Ishikawa (cell line): Measurements from ENCODE around the gene RASAL3.

Experiments used
- CEBPB ChIP-seq: IDR thresholded peaks from 2 replicates; pipeline ENCODE4 v1.6.1; 2012
- CREB1 ChIP-seq: IDR thresholded peaks from 2 replicates; pipeline ENCODE4 v1.6.1; 2012; ENCODE audit warnings: low read depth
- EGR1 ChIP-seq: IDR thresholded peaks from 2 replicates; pipeline ENCODE4 v1.6.1; 2012
- EP300 ChIP-seq: IDR thresholded peaks from 2 replicates; pipeline ENCODE4 v1.6.1; 2012; ENCODE audit warnings: borderline replicate concordance
- FOXM1 ChIP-seq: IDR thresholded peaks from 2 replicates; pipeline ENCODE4 v1.6.1; 2012; ENCODE audit warnings: low read depth, borderline replicate concordance
- MAX ChIP-seq: IDR thresholded peaks from 2 replicates; pipeline ENCODE4 v1.6.1; 2012
- NFIC ChIP-seq: IDR thresholded peaks from 2 replicates; pipeline ENCODE4 v1.6.1; 2012
- RAD21 ChIP-seq: IDR thresholded peaks from 2 replicates; pipeline ENCODE4 v1.6.1; 2012; ENCODE audit warnings: low read depth
- REST ChIP-seq: IDR thresholded peaks from 2 replicates; pipeline ENCODE4 v1.6.1; 2012; ENCODE audit warnings: low read depth, mild to moderate bottlenecking
- TAF1 ChIP-seq: IDR thresholded peaks from 2 replicates; pipeline ENCODE4 v1.6.1; 2012; ENCODE audit warnings: low read depth, mild to moderate bottlenecking
- TCF12 ChIP-seq: IDR thresholded peaks from 2 replicates; pipeline ENCODE4 v1.6.1; 2012; ENCODE audit warnings: low read depth
- TEAD4 ChIP-seq: IDR thresholded peaks from 2 replicates; pipeline ENCODE4 v1.6.1; 2012
- USF1 ChIP-seq: IDR thresholded peaks from 2 replicates; pipeline ENCODE4 v1.6.1; 2012
- YY1 ChIP-seq: IDR thresholded peaks from 2 replicates; pipeline ENCODE4 v1.6.1; 2012; ENCODE audit warnings: low read depth

GRCh38 chr19:15456441-15456840 is 7.9 kb downstream of the RASAL3 start:
- TF ChIP-seq TAF1 (no peak), EP300 (no peak), MAX (no peak), TCF12 (no peak), REST (no peak), YY1 (no peak), USF1 (no peak), EGR1 (no peak), RAD21 (no peak), CEBPB (no peak), CREB1 (no peak), TEAD4 (no peak), FOXM1 (no peak), NFIC (no peak)
